Ishikawa (cell line): ENCODE data around the gene FGF1.

Experiments used
- CEBPB ChIP-seq: IDR thresholded peaks from 2 replicates; pipeline ENCODE4 v1.6.1; 2012
- TAF1 ChIP-seq: IDR thresholded peaks from 2 replicates; pipeline ENCODE4 v1.6.1; 2012; ENCODE audit warnings: low read depth, mild to moderate bottlenecking
- TEAD4 ChIP-seq: IDR thresholded peaks from 2 replicates; pipeline ENCODE4 v1.6.1; 2012

- TF ChIP-seq CEBPB (no peak), TEAD4 (no peak), TAF1 (no peak)
Observed at GRCh38 chr5:142612494-142613270, 73.2 kb downstream of the FGF1 start.
